ENCODE results near the gene ABHD8. TPM values are rescaled to one million over a fixed set of nuclear protein-coding genes. Genes with fewer than 3 reads are reported as not detected.

The ABHD8 gene
- total and polyA plus RNA-seq, 2 of the 13 experiments (the other 11 are each of a cell fraction or from before 2014, with no cell fraction given), result 6.3 to 7.2 TPM

DNA sequence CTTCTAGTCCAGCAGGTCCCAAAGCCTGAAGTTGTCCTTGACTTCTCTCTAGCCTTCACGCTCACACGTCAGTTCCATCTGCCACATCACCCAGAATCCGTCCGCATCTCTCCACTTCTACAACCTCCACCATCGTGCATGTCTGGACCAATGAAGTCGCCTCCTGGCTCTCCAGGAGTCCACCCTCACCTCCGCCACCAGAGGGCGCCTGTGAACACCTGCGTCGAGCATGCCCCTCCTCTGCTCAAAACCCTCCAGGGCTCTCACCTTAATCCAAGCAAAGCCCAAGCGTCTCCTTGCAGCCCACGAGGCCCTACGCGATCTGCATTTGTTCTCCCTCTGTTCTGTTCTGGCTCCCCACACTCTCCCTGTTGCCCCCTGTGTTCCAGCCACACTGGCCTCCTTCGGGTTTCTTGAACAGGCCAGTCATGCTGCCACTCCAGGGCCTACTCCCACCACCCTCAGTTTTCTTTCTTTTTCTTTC is 42.3 kb downstream of the ABHD8 start (continued):
- TF ChIP-seq, protein P1, sequence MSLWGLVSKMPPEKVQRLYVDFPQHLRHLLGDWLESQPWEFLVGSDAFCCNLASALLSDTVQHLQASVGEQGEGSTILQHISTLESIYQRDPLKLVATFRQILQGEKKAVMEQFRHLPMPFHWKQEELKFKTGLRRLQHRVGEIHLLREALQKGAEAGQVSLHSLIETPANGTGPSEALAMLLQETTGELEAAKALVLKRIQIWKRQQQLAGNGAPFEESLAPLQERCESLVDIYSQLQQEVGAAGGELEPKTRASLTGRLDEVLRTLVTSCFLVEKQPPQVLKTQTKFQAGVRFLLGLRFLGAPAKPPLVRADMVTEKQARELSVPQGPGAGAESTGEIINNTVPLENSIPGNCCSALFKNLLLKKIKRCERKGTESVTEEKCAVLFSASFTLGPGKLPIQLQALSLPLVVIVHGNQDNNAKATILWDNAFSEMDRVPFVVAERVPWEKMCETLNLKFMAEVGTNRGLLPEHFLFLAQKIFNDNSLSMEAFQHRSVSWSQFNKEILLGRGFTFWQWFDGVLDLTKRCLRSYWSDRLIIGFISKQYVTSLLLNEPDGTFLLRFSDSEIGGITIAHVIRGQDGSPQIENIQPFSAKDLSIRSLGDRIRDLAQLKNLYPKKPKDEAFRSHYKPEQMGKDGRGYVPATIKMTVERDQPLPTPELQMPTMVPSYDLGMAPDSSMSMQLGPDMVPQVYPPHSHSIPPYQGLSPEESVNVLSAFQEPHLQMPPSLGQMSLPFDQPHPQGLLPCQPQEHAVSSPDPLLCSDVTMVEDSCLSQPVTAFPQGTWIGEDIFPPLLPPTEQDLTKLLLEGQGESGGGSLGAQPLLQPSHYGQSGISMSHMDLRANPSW (CRISPR knock-in tag; IDR thresholded peaks at IDR 0.05; ENCODE audit: borderline replicate concordance), result no peak
- 0 out of 2 replicates have a peak, but pooled peaks have one; percentile 21 for TF ChIP-seq SOX5 (CRISPR knock-in tag; IDR thresholded peaks at IDR 0.05; ENCODE audit: borderline replicate concordance)
- TF ChIP-seq, protein P2, sequence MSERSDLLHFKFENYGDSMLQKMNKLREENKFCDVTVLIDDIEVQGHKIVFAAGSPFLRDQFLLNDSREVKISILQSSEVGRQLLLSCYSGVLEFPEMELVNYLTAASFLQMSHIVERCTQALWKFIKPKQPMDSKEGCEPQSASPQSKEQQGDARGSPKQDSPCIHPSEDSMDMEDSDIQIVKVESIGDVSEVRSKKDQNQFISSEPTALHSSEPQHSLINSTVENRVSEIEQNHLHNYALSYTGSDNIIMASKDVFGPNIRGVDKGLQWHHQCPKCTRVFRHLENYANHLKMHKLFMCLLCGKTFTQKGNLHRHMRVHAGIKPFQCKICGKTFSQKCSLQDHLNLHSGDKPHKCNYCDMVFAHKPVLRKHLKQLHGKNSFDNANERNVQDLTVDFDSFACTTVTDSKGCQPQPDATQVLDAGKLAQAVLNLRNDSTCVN (CRISPR knock-in tag; IDR thresholded peaks at IDR 0.05; ENCODE audit: borderline replicate concordance), result peak; percentile 24; the same call in 1 of the 2 replicates
- no peak for TF ChIP-seq ZNF589 (CRISPR knock-in tag; conservative IDR thresholded peaks at IDR 0.05)
- TF ChIP-seq, protein P3, sequence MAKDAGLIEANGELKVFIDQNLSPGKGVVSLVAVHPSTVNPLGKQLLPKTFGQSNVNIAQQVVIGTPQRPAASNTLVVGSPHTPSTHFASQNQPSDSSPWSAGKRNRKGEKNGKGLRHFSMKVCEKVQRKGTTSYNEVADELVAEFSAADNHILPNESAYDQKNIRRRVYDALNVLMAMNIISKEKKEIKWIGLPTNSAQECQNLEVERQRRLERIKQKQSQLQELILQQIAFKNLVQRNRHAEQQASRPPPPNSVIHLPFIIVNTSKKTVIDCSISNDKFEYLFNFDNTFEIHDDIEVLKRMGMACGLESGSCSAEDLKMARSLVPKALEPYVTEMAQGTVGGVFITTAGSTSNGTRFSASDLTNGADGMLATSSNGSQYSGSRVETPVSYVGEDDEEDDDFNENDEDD (CRISPR knock-in tag; IDR thresholded peaks at IDR 0.05; ENCODE audit: borderline replicate concordance), result peak; percentile 43; the same call in 1 of the 2 replicates
- TF ChIP-seq KDM2A (CRISPR knock-in tag; IDR thresholded peaks at IDR 0.05; ENCODE audit: borderline replicate concordance, low read depth), result peak; percentile 70; the same call in 1 of the 2 replicates
- TF ChIP-seq MEF2D (CRISPR knock-in tag; IDR thresholded peaks at IDR 0.05), result peak; percentile 49; the same call in 1 of the 2 replicates
- peak; percentile 69 for TF ChIP-seq RXRB (CRISPR knock-in tag; IDR thresholded peaks at IDR 0.05; ENCODE audit: borderline replicate concordance)
- peak; percentile 76; the same call in 1 of the 2 replicates for TF ChIP-seq ZMYM3 (CRISPR knock-in tag; IDR thresholded peaks at IDR 0.05)
- peak; percentile 51 for TF ChIP-seq YY1 (IDR thresholded peaks at IDR 0.05; ENCODE audit: insufficient read depth, insufficient replicate concordance, low read depth, low read length)
- no peak for TF ChIP-seq TCF12 (IDR thresholded peaks at IDR 0.05)
- no peak for TF ChIP-seq TCF12 (CRISPR knock-in tag; IDR thresholded peaks at IDR 0.05)
- no peak for TF ChIP-seq YEATS4 (CRISPR knock-in tag; IDR thresholded peaks at IDR 0.05; ENCODE audit: borderline replicate concordance)
- TF ChIP-seq ZNF619 (CRISPR knock-in tag; IDR thresholded peaks at IDR 0.05), result no peak
- no peak for TF ChIP-seq ZNF30 (CRISPR knock-in tag; IDR thresholded peaks at IDR 0.05)
- no peak for TF ChIP-seq JUNB (CRISPR knock-in tag; IDR thresholded peaks at IDR 0.05; ENCODE audit: borderline replicate concordance)
- 0 out of 2 replicates have a peak, but pooled peaks have one; percentile 43 for TF ChIP-seq ZSCAN25 (CRISPR knock-in tag; IDR thresholded peaks at IDR 0.05)
- peak; percentile 63 for TF ChIP-seq TEAD3 (CRISPR knock-in tag; optimal IDR thresholded peaks at IDR 0.05; ENCODE audit: borderline replicate concordance)
- TF ChIP-seq, protein P4, sequence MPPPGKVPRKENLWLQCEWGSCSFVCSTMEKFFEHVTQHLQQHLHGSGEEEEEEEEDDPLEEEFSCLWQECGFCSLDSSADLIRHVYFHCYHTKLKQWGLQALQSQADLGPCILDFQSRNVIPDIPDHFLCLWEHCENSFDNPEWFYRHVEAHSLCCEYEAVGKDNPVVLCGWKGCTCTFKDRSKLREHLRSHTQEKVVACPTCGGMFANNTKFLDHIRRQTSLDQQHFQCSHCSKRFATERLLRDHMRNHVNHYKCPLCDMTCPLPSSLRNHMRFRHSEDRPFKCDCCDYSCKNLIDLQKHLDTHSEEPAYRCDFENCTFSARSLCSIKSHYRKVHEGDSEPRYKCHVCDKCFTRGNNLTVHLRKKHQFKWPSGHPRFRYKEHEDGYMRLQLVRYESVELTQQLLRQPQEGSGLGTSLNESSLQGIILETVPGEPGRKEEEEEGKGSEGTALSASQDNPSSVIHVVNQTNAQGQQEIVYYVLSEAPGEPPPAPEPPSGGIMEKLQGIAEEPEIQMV (CRISPR knock-in tag; IDR thresholded peaks at IDR 0.05; ENCODE audit: low read depth), result 0 out of 2 replicates have a peak, but pooled peaks have one; percentile 27
- 0 out of 2 replicates have a peak, but pooled peaks have one; percentile 22 for TF ChIP-seq ZSCAN29 (CRISPR knock-in tag; conservative IDR thresholded peaks at IDR 0.05)
- TF ChIP-seq ZNF317 (CRISPR knock-in tag; IDR thresholded peaks at IDR 0.05), result no peak
- TF ChIP-seq KDM5B (CRISPR knock-in tag; IDR thresholded peaks at IDR 0.05; ENCODE audit: borderline replicate concordance), result no peak
- no peak for TF ChIP-seq IKZF1 (IDR thresholded peaks at IDR 0.05)
- no peak for TF ChIP-seq POLR2A (IDR thresholded peaks at IDR 0.05; ENCODE audit: insufficient read depth in 1 of 2, low read depth in 2 of 2, low read length in 2 of 2)
